GM21723 (cell line): Measurements from ENCODE around the gene MAJIN.
"Not testable (repeated sequence)": the region's sequence is repeated elsewhere in the genome, so short reads cannot be mapped to it uniquely, and the experiment has no call there.

Experiments
- ATAC-seq: cut with Tn5 transposase; IDR thresholded peaks from one replicate; pipeline ENCODE4 v1.9.1; 2021; ENCODE audit warnings: mild to moderate bottlenecking, moderate library complexity; ENCODE audit not compliant: unreplicated experiment

Gene MAJIN

GRCh38 chr11:64994318-64994717, 22.4 kb upstream of the MAJIN start:
- ATAC-seq, result no peak

DNA sequence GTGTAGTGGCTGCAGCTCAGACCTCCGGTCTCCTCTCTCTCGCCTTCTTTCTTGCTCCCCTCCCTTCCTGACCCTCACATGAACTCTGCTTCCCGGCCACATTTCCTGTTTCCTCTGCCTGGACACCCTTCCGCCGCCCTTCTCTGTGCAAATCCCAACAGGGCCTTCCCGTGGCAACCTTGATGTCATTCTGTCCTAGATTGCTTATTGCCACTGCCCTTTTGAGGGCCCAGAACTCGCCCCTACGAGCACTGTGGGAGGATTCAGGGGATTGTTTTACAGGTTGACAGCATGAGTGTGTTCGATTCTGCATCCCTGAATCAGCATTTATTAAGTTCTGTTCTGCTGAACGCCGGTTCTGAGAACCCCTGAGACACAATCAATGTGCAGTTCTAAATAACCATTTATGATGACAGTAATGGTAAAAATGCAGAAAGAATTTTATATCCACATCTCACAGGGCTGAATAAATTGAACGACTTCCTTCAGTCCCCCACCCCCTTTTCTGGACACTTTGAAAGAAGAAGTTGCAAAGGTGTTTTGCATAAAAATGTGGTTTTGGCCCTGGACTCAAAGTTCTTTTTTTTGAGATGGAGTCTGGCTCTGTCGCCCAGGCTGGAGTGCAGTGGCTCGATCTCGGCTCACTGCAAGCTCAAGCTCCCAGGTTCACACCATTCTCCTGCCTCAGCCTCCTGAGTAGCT, 18.5 kb upstream of the MAJIN start:
- no peak for ATAC-seq

DNA sequence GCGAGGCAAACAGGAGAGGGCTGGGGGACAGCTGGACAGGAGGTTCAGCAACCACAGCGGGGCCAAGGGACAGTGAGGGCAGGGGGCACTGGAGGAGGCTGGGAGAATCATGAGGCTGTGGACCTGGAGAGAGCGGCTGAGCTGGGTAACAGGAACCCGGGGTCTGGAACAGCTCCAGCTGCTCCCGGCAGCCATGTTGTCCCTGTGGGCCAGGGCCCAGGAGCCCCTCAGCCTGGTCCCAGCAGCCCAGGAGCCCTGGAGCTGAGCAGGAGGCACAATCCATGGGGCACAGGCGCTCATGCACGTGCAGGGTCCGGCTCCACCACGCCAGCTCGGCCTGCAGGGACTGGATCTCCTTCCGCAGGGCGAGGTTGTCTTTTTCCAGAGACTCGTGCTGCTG, 17.5 kb upstream of the MAJIN start:
- no peak for ATAC-seq

DNA sequence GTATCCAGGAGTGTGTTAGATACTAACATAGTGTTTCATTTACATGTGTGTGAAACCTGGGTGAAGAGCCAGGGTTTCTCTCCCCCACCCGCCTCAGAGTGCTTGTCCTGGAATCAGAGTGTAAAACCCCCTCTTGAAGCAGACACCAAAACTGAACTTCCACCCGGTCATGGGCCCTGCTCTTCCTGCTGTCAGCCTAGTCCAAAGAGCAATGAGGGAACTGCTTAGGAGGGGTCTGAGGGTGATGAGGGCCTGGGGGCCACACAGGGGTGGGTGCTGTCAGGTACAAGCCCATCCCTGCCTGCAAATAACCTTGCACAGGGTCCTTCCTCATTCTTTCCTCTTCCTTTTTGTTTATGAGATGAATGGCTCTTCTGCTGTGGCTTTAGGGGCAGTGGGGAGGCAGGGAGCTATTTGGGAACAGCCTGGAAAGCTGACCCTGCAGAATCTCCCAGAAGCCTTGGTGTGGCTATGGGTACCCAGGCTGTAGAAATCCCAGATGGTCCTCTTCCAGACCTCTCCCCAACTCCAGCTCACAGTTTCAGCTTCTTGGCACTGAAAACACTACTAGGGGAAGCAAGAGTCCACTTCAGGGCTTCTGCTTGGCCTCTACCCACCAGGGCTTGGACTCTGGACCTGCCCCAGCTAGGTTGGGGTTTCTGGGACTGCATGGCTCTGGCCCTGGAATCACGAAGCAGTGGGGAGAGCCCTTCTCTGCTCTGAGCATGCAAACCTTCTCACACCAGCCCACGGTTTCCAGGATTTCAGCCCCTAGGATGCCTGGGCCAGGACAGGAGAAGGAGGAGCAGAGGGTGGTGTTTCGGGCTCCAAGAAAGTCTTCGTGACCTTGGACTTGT, 16.3 kb upstream of the MAJIN start:
- no peak for ATAC-seq

DNA sequence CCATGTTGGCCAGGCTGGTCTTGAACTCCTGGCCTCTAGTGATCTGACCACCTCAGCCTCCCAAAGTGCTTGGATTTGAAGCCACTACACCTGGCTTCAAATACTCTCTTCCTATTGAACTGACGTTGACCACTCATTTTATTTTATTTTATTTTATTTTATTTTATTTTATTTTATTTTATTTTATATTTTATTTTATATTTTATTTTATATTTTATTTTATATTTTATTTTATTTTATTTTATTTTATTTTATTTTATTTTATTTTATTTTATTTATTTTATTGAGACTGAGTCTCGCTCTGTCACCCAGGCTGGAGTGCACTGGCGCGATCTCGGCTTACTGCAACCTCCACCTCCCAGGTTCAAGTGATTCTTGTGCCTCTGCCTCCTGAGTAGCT, 11.4 kb upstream of the MAJIN start:
- ATAC-seq, result not testable (repeated sequence)

DNA sequence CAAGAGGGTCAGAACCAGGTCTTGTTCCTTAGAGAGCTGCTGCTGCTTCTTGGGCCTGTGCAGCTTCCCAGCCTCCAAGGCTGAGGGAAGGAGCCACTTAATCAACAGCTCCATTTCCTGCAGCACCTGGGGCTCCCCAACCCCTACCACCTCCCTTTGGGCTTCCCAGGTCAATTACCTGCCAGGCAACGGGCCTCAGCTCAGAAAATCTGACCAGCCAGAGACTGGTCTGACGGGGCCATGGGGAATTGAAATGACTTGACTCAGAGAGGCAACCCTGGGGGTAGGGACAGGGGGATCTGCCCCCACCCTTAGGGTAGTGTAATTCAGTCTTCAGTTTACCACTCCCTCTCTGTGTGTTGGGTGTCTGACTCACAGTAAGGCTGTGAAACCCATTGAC, 4.7 kb upstream of the MAJIN start:
- ATAC-seq, result no peak

- no peak for ATAC-seq
Measured at GRCh38 chr11:64974124-64974523, 2.2 kb upstream of the MAJIN start.

DNA sequence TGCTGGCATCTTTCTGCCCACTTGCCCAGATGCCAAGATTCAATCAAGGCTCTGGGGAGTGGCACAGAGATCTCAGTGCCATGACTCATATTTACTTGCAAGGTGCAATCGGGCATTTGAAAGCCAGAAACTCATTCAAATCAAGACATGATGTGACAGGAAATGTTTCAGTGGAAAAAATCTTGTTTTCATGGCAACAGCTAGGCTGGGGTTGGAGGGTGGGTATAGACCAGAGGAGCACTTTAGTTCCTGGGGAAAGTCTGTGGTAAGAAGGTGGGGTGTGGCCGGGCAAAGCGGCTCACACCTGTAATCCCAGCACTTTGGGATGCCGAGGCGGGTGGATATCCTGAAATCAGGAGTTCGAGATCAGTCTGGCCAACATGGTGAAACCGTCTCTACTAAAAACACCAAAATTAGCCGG, 1.2 kb downstream of the MAJIN start:
- no peak for ATAC-seq

GRCh38 chr11:64969209-64969608, 2.7 kb downstream of the MAJIN start:
- no peak for ATAC-seq

DNA sequence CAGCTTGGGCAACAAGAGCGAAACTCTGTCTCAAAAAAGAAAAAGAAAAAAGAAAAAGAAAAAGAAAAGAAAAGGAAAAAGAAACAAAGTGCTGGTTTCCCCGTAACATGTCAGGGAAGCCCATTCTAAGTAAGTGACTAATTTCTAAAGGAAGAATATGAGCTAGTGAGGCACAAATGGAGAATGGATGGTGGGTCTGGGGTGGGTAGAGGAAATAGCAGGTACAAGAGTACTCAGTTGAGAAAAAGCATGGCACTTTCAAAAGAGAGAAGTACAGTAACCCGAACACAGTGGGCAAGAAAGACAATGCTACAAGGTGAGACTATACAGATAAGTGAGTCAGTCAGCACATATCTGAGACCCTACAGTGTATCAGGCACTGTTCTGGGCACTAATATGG, 4.5 kb downstream of the MAJIN start:
- no peak for ATAC-seq

DNA sequence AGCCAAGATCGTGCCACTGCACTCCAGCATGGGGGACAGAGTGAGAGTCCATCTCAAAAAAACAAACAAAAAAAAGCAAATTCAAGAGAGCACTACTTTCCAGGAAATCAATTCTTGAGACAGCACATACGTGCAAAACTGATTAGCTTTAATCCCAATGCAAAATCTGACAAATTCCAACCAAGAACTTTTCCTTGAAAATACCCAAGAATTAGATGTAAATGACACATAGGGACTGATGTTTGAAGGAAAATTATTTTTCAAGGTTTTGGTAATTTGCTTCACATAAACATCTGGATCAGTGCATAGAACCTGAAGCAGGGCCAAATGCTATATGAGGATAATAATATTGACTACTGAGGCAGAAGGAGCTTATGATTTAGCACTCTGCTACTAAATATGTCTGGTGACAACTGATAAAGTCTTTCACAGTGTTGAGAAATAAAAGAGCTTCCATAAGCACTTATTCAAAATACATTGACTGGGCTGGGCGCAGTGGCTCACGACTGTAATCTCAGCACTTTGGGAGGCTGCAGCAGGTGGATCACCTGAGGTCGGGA, 8.8 kb downstream of the MAJIN start:
- ATAC-seq, result no peak

GRCh38 chr11:64960719-64961118, 11.2 kb downstream of the MAJIN start:
- no peak for ATAC-seq

DNA sequence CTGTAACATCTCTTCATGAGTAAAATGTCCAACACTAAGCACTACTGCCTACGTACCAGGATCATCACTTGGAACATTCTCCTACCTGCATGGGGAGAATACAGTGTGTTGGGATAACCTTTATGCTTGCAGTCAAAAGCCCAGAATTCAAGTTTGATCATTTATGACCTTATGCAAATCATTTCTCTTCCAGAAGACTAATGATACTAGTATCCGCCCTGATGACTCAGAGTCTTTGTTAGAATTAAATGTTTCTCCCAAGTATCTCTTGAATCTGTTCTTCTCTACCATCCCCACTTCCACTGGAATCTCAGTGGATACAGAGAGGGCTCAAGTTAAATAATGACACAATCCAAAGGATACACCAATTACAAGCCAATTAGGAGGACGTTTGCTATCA, 12.4 kb downstream of the MAJIN start:
- ATAC-seq, result no peak

DNA sequence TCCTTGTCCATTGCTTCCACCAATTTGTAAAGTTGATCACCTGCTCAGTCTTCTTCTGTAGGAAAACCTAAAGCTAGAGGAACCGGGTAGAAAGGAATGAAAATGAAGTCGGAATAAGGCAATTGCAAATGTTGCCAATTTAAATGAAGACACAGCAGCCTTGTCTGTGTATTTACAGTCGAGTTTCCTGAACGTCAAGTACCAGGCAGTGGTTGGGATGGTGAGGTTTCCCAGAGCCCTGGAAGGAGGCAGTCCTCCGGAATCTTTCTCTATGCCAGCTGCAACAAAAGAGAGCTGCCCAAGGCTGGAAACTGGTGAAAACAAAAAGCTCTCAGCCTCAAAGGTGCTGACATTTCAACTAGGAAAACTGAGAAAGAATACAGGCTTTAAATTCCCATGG, 17.7 kb downstream of the MAJIN start:
- no peak for ATAC-seq

DNA sequence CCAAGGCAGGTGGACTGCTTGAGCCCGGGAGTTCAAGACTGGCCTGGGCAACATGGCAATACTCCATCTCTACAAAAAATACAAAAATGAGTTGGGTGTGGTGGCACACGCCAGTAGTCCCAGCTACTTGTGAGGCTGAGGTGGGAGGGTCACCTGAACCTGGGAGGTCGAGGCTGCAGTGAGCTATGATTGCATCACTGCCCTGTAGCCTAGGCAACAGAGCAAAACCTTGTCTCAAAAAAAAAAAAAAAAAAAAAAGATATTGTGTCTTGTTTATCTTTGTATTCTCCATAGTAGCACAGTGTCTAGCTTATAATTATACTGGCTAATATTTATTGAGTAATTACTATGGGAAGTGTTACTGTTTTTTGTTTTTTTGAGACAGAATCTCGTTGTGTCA, 20.4 kb downstream of the MAJIN start:
- ATAC-seq, result no peak

DNA sequence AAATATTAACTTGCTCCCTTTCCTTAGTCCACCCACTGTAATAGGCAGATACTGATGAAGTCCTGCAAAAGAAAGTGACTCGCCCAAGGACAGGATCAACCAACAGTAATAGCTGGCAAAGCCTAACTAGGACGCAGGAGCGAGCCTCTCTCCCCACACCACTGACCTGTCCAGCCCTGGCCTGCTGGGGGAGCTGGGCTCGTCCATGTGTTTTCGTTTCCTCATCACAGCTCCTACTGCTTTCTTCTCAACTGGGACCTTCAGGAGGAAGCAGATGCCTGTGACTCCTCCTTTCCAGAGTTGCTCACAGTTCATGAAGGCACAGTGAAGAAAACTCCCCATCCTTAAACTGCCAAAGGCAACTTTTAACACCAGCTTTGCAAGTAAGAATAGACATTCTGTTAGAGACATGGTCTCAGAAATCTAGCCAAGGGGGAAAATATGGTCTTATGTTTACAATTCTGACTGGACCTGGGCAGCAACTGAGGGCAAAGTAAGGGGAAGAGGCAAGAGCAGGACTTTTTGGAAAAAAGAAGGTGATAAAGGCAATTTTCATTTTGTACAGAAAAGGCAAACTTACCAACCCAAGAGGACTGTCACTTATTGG, 24.6 kb downstream of the MAJIN start:
- ATAC-seq, result no peak

DNA sequence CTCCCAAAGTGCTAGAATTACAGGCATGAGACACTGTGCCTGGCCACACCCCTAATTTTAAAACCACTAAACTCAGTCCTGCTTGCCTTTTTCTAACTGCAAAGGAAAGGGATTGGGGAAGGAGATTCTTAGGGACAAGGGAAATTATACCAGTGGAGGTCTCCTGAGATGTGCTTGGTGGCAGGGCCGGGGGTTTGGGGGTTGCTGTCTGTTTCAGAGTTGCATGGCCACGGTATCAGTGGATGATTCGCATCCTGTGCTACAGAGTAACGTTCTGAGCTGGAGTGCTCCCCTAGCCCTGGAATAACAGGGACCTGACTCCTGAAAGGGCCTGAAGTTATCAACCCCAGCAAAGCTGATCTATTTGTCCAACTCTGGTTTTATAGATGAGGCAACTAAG, 35.4 kb downstream of the MAJIN start:
- ATAC-seq, result no peak

DNA sequence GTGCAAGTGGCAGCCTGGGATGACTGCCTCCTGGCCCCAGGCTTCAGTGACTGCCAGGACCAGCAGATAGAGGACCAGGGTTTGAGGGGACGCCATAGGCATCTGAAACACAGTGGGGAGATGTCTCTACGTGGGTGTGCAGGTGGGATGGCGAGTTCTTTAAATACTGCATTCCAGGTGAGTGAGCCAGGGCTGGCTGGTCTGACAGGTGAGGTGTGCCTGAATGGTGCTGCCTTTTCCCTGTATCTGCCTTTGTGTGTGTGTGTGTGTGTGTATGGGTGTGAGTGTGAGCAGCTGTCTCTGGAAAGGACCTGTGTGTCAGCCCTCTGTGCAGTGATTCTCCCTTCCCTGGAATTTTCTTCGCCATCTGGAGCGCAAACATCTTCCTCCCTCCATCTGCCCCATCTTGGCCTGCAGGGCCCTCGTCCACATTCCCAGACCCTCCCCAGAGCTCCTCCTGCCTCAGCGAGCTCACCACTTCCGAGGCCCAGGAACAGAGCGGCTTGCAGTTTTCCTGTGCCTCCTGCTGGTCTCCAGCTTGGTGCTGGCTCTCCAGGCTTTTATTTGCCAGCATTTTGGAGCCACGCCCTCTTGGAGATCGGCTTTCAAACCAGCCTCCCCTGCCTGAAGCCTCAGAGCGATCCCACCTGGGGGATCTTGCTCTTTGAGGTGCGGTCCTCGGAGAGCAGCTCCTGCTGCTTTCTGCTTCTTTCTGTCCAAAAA, 36.4 kb downstream of the MAJIN start, which contains the start of gene GPHA2:
TSS of gene GPHA2 (minus strand) at position 535 of the 723 bp plus-strand sequence. CDS start at position 102, 433 bp downstream.
- ATAC-seq, result no peak

- no peak for ATAC-seq
Measured at GRCh38 chr11:64934682-64935358, 37.1 kb downstream of the MAJIN start.

GRCh38 chr11:64933935-64934681, 37.8 kb downstream of the MAJIN start:
- ATAC-seq, result no peak
